H4 (cell line): ENCODE results near the gene ALOXE3. TPM values are rescaled to one million over a fixed set of nuclear protein-coding genes. Genes with fewer than 3 reads are reported as not detected.
A peak's percentile ranks its signal among the peaks of the same experiment; 100 is the strongest.

ENCODE experiments used
- DNase-seq: peaks from one replicate; pipeline ENCODE4 v3.0.0-alpha.2; 2015; ENCODE audit warnings: low spot score
- total RNA-seq: library from RNA; depleted of rRNA; stranded (reverse); fragments of >200 nt; shearing (Covaris generic); gene quantifications from 2 replicates; pipeline ENCODE4 v1.2.3, GENCODE V29; 2014

The ALOXE3 gene
- total RNA-seq, 1 experiment from 2014 or later: not detected

- DNase-seq: no peak
These were observed 24.0 kb upstream of the ALOXE3 start for GRCh38 chr17:8142158-8142886.

DNA sequence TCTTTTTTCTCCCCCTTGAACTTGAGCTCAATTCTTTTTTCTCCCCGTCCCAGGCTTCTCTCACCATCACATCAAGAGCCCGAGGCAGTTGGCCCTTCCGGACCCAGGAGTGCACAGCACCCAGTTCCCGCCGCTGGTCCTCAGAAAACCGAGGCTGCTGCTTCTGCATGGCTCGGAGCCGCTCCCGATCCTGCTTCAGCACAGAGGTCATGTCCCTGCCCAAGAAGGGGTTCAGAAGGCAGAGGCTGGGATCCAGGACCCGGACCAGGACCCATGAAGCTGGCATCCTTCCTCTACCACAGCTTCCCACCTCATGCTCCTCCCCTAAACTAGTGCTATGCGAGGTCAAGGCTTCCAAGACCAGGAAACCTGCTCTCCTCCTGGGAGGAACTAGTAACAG is 23.4 kb upstream of the ALOXE3 start:
- DNase-seq: no peak

GRCh38 chr17:8141045-8141444 is 22.7 kb upstream of the ALOXE3 start:
- DNase-seq: no peak

DNA sequence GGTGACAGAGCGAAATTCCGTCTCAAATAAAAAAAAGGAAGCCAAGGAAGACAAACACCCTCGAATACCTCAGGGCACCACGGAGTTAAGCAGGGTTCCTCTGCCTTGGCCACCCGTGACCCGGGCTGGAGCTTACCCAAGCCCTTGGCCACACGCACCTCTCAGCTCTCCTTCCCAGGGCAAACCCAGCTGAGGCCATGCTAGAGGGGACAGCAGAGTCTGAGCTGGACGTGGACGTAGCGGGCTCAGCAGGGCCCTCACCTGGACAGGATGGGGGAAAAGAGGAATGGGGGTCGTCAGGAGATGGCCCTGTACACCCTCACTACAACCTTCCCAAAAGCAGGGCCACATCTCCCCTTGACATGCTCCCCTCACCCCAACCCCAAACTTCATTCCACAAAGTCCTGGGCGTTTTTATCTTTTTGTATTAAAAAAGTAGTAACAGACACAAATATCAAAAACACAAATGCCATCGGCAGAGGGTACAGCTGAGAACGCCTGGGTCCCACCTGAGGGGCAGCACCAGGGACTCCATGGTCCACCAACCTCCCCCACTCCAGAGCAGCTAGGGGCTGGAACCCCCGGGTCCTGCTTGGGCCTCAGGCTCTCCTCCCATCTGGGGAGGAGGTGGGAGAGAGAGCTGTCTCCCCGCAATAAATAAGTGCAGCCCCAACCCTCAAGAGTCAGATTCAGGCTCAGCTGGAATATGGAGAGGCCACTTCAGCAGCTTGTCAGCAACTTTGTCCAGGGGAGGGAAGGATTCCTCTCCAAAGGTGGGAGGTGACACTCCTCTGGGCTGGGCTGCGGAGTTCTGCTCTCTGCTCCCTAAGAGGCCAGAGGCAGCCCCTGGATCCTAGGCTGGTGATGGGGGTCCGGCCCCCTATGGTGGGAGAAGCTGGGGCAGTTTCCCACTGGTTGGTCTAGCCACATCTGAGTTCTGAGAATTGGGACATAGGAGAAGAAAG is 22.0 kb upstream of the ALOXE3 start:
- DNase-seq: no peak

GRCh38 chr17:8138672-8139371 is 20.5 kb upstream of the ALOXE3 start:
- peak; percentile 93 for DNase-seq

DNA sequence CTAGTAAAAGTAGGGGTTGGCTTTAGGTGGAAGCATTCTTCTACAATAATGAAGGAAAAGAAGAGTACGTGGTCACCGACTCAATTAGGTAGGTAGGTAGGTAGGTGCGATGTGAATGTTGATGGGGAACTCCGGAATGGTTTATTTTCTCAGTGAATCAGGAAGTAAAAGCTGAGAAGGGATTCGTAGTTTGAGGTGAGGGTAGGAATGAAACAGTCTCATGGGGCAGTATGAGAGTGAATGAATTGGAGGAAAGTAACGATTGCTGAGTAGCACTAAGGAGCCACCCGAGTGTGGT is 20.0 kb upstream of the ALOXE3 start:
- no peak for DNase-seq

- no peak for DNase-seq
These were observed 19.5 kb upstream of the ALOXE3 start for GRCh38 chr17:8137645-8138373.

- DNase-seq: no peak
These were observed 15.6 kb upstream of the ALOXE3 start for GRCh38 chr17:8133941-8134340.

GRCh38 chr17:8133399-8133798 is 15.1 kb upstream of the ALOXE3 start:
- DNase-seq: no peak

DNA sequence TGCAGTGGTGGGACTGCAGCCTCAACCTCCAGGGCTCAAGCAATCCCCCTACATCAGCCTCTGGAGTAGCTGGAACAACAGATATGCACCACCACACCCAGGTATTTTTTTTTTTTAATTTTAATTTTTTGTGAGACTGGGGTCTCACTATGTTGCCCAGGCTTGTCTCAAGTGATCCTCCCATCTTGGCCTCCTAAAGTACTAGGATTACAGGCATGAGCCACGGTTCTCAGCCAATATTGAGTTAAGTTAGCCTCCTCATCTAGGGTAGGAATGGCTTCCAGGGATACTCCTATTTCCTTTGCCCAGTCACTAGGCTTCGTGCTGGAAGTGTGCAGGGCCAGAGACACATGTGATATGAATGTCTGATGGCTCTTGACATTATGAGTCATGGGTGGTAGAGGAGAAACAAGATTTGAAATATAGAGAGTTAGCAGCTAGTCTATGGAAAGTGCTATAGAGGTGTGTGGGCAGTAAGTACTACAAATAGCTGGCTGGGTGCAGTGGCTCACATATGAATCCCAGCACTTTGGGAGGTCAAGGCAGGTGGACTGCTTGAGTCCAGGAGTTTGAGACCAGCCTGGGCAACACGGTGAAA is 13.6 kb upstream of the ALOXE3 start:
- no peak for DNase-seq

DNA sequence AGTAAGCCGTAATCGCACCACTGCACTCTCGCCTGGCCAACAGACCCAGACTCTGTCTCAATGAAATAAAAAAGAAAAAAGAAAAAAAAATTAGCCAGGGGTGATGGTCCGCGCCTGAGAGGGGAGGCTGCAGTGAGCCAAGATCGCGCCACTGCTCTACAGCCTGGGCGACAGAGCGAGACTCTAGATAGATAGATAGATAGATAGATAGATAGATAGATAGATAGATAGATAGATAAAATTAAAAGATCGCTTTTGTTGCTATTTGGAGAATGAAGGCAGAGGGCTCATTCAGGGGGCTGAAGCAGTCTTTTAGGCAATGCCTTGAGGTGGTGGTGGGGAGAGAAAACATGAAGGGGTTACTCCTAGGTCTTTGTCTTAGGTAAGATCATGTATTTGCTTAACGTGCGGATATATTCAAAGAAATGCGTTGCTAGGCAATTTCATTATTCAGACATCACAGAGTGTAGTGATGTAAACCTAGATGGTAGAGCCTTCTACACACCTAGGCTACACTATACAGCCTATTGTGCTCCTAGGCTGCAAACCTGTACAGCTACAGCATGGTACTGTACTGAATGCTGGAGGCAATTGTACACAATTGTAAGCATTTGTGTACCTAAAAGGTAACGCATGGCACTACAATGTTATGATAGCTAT is 9.9 kb upstream of the ALOXE3 start:
- DNase-seq: no peak

DNA sequence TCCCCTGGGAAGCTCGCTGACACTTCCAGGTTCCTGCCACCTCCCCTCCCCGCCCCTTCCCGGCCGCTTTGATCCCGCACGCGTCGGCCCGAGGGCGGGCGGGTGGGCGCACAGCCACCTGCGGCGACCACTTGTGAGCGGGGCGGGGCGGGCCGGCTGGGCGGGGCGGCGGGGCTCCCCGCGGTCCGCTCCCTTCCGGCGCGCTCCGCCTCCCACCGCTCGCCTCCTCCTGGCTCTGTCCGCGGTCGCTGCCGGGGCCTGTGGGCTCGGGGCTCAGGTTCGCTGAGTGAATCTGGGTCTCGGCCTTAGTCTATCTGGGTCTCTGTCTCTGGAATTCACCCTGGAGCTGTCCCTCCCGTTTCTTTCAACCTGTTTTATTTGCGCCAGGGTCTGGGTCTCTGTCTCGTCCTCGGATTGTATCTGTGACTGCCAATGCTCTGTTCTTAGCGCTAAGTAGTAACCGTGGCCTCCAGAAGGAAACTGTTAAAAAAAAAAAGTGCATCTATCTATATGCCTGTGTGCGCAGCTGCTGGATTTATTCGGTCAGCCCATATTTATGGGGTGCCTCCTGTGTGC is 8.3 kb upstream of the ALOXE3 start:
- no peak for DNase-seq

- no peak for DNase-seq
These were observed 7.7 kb upstream of the ALOXE3 start for GRCh38 chr17:8125947-8126490.

DNA sequence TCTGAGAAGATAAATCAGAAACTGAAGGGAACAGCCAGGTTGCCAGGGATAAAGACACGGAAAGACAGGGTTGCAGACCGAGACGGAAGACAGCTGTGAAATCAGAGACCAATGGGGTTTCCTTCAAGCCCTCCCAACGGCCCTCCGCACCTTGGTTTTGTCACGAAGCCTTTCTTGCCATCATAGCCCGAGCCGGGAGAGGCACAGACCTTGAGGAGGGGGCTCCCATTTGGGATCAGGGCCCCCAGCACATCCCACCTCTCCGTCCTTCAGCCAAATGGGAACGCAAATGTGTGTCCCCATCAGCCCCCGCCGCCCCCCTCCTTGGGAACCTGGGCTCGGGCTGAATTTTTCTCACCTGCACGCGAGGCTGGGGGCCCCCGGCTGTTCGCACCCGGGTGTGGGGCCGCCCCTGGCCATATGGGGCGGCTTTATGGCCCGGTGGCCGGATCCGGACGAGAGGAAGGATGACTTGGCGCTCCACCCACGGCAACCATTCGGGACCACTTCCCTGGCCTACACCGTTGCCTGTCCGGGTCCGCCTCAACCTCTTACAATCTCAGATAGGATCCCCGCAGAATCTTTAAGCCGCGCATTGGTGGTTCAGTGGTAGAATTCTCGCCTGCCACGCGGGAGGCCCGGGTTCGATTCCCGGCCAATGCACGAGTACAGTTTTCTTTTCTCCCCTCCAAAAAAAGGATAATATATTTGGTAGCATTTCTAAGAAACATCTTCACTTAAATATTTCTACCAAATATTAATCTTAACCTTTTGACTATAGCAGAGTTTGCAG is 7.0 kb upstream of the ALOXE3 start:
- no peak for DNase-seq

DNA sequence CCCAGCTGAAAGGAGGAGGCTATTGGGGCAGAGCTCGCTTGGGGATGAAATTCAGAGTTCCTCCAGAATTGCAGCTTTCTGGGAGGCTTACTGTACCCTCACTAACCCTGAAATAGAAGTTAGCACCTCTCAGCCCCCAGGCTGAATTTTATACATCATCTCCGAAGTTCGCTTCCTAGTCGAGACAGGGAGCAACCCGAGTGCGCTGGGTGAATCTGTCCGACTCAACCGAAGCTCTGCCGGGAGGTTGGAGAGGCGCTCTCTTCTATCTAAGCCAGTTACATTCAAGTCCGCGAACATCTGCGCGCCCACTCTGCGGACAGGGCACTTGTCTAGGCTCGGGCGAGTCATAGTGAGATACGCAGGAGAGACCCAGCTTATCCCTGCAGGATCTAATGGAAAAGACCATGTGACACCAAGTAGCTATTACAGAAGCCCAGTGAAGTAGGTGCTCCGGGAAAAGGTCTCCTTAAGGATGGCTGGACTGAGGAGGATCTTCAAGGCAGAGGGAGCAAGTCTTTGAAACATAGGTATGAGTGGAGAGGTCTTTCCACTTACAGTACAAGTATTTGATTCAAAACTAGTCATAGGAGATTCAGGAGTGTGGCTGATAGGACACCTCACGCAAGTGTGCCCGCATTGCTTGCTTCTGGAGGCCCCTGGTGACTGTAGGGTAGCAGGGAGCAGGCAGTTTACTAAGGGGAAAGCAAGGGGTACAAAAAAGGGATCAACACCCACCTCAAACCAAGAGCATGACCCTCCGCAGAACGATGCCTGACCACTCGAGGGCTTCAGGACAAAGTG is 6.2 kb upstream of the ALOXE3 start:
- no peak for DNase-seq

GRCh38 chr17:8123695-8124349 is 5.5 kb upstream of the ALOXE3 start, which contains the start of gene HES7:
TSS of gene HES7 (minus strand) at chr17:8124106. CDS start at chr17:8124084, 22 bp downstream.
- DNase-seq: no peak

- no peak for DNase-seq
These were observed 4.8 kb upstream of the ALOXE3 start for GRCh38 chr17:8122924-8123694.
